Erythroblast (primary cell): ENCODE data around the gene ZFHX3.

ENCODE experiments used
- GATA1 ChIP-seq: IDR thresholded peaks from 2 replicates; pipeline ENCODE4 v1.6.1; 2011; ENCODE audit warnings: low read depth, mild to moderate bottlenecking, control low read depth, low read length, moderate library complexity
- POLR2A ChIP-seq: IDR thresholded peaks from 2 replicates; pipeline ENCODE4 v1.6.1; 2011; ENCODE audit warnings: mild to moderate bottlenecking, low read length

- no peak for TF ChIP-seq POLR2A
- TF ChIP-seq GATA1 = no peak
These were observed 189.0 kb downstream of the ZFHX3 start for GRCh38 chr16:72858665-72859493.
